Thymus (tissue), 11 donors: ENCODE measurements around the gene NDRG2. TPM values are rescaled to one million over a fixed set of nuclear protein-coding genes. Genes with fewer than 3 reads are reported as not detected.

Experiments used
- DNase-seq, 9 donors: peaks; one replicate each; pipeline ENCODE4 v3.0.0-alpha.2; 2013; ENCODE audit warnings: low spot score in 9 of 9, low read depth in 6 of 9, missing footprints in 1 of 9
- H3K27ac ChIP-seq, 2 donors: one replicate each; pipeline ENCODE4 v1.5.1; 2013; ENCODE audit warnings: control low read depth in 1 of 2, low read depth in 1 of 2, low read length in 1 of 2, mild to moderate bottlenecking in 1 of 2, moderate library complexity in 1 of 2
- H3K27me3 ChIP-seq, 2 donors: one replicate each; pipeline ENCODE4 v1.5.1; 2013; ENCODE audit warnings: low read length in 1 of 2; ENCODE audit not compliant: control insufficient read depth in 2 of 2, insufficient read depth in 1 of 2
- H3K36me3 ChIP-seq, 2 donors: one replicate each; pipeline ENCODE4 v1.5.1; 2013; ENCODE audit warnings: low read length in 1 of 2, mild to moderate bottlenecking in 1 of 2, moderate library complexity in 1 of 2; ENCODE audit not compliant: control insufficient read depth in 2 of 2, insufficient read depth in 2 of 2
- H3K4me1 ChIP-seq, 2 donors: one replicate each; pipeline ENCODE4 v1.5.1; 2013; ENCODE audit warnings: low read length in 2 of 2; ENCODE audit not compliant: control insufficient read depth in 2 of 2, insufficient read depth in 2 of 2
- H3K4me3 ChIP-seq, 2 donors: one replicate each; pipeline ENCODE4 v1.5.1; 2013; ENCODE audit warnings: low read length in 2 of 2, control low read depth in 1 of 2, mild to moderate bottlenecking in 1 of 2
- H3K9me3 ChIP-seq, 2 donors: one replicate each; pipeline ENCODE4 v1.5.1; 2013; ENCODE audit warnings: low read length in 1 of 2, mild to moderate bottlenecking in 1 of 2; ENCODE audit not compliant: control insufficient read depth in 2 of 2, insufficient read depth in 1 of 2
- WGBS: extraction: QIAGEN DNeasy Blood & Tissue Kit; methylation state at CpG from one replicate; pipeline ENCODE4 v1.1.7; 2013; 5-methylcytosine and 5-hydroxymethylcytosine counted together
- polyA plus RNA-seq: library from polyadenylated mRNA; stranded (reverse); fragments of 200-250 nt; gene quantifications from one replicate; pipeline ENCODE4 v1.2.3, GENCODE V29; 2013
- total RNA-seq: library from RNA; stranded (reverse); fragments of 120-200 nt; gene quantifications from one replicate; pipeline ENCODE4 v1.2.4, GENCODE V29; 2013
- donor health status: healthy.

The NDRG2 gene
- total and polyA plus RNA-seq, 2 donors, result 19.8 to 77.8 TPM

- Histone ChIP-seq H3K9me3 (no peaks in the 10 kb centered on the region), H3K4me3 (no peak within 1 kb of the TSS), H3K36me3 (no peaks in the 10 kb centered on the region), H3K27ac (no peak within 1 kb of the TSS), H3K4me1 (no peaks in the 10 kb centered on the region), H3K27me3 (peaks cover 2 to 16% of the 10 kb centered on the region in 2 donors)
- WGBS, result 88% methylated on average over 8 of the region's 8 CpGs
- DNase-seq, result no peak
Measured at GRCh38 chr14:21057803-21058675, 33.2 kb upstream of the NDRG2 start, which contains the start of gene RNASE8. Gene RNASE8, plus strand, starts transcription at chr14:21057822. Its CDS starts 71 bp downstream, at chr14:21057893.

- H3K27ac ChIP-seq, result no peak overlapping the region
- H3K4me3 ChIP-seq, result no peak overlapping the region
- no peaks in the 10 kb centered on the region for H3K36me3 ChIP-seq
- no peaks in the 10 kb centered on the region for H3K9me3 ChIP-seq
- WGBS, result 95% methylated on average over 10 of the region's 10 CpGs
- no peaks in the 10 kb centered on the region for H3K4me1 ChIP-seq
- no peak for DNase-seq
- H3K27me3 ChIP-seq, result peaks cover 2 to 8% of the 10 kb centered on the region in 2 donors
Measured at GRCh38 chr14:21056520-21057163, 31.8 kb upstream of the NDRG2 start.

GRCh38 chr14:21055432-21056117, 30.7 kb upstream of the NDRG2 start:
- H3K36me3 ChIP-seq, result no peaks in the 10 kb centered on the region
- WGBS, result 91% methylated on average over 5 of the region's 5 CpGs
- no peak overlapping the region for H3K4me3 ChIP-seq
- H3K9me3 ChIP-seq, result no peaks in the 10 kb centered on the region
- DNase-seq, result no peak
- no peak overlapping the region for H3K27ac ChIP-seq
- no peaks in the 10 kb centered on the region for H3K4me1 ChIP-seq
- H3K27me3 ChIP-seq, result peaks cover 0 to 5% of the 10 kb centered on the region in 2 donors

- no peak for DNase-seq
- no peaks in the 10 kb centered on the region for H3K9me3 ChIP-seq
- no peaks in the 10 kb centered on the region for H3K36me3 ChIP-seq
- no peaks in the 10 kb centered on the region for H3K27me3 ChIP-seq
- H3K4me3 ChIP-seq, result no peak overlapping the region
- no peaks in the 10 kb centered on the region for H3K4me1 ChIP-seq
- 83% methylated on average over 4 of the region's 4 CpGs for whole genome bisulfite sequencing
- no peak overlapping the region for H3K27ac ChIP-seq
Measured at GRCh38 chr14:21054768-21055145, 29.9 kb upstream of the NDRG2 start.

GRCh38 chr14:21054123-21054767, 29.4 kb upstream of the NDRG2 start:
- 92% methylated on average over 3 of the region's 3 CpGs for WGBS
- Histone ChIP-seq H3K4me3 (no peak overlapping the region), H3K27me3 (no peaks in the 10 kb centered on the region), H3K27ac (no peak overlapping the region), H3K9me3 (no peaks in the 10 kb centered on the region), H3K4me1 (no peaks in the 10 kb centered on the region), H3K36me3 (no peaks in the 10 kb centered on the region)
- no peak for DNase-seq

GRCh38 chr14:21053184-21054122, 28.6 kb upstream of the NDRG2 start:
- no peak overlapping the region for H3K4me3 ChIP-seq
- no peaks in the 10 kb centered on the region for H3K36me3 ChIP-seq
- no peaks in the 10 kb centered on the region for H3K4me1 ChIP-seq
- no peaks in the 10 kb centered on the region for H3K9me3 ChIP-seq
- DNase-seq, result no peak
- H3K27me3 ChIP-seq, result no peaks in the 10 kb centered on the region
- H3K27ac ChIP-seq, result no peak overlapping the region
- WGBS, result 97% methylated on average over 20 of the region's 20 CpGs

GRCh38 chr14:21050597-21050996, 25.7 kb upstream of the NDRG2 start:
- Histone ChIP-seq H3K27me3 (no peaks in the 10 kb centered on the region), H3K36me3 (no peaks in the 10 kb centered on the region), H3K27ac (no peak overlapping the region), H3K9me3 (no peaks in the 10 kb centered on the region), H3K4me1 (no peaks in the 10 kb centered on the region), H3K4me3 (no peak overlapping the region)
- no peak for DNase-seq
- 67% methylated on average over 3 of the region's 3 CpGs for WGBS

- H3K27ac ChIP-seq, result no peak overlapping the region
- whole genome bisulfite sequencing, result 93% methylated on average over 3 of the region's 3 CpGs
- H3K27me3 ChIP-seq, result no peaks in the 10 kb centered on the region
- no peaks in the 10 kb centered on the region for H3K36me3 ChIP-seq
- H3K4me1 ChIP-seq, result peaks cover 0 to 3% of the 10 kb centered on the region in 2 donors
- no peaks in the 10 kb centered on the region for H3K9me3 ChIP-seq
- no peak for DNase-seq
- no peak overlapping the region for H3K4me3 ChIP-seq
Measured at GRCh38 chr14:21049271-21049673, 24.4 kb upstream of the NDRG2 start.
